Ectodermal cell (in vitro differentiated cells): ENCODE measurements around the gene CNTNAP1.
"Not testable (repeated sequence)": the region's sequence is repeated elsewhere in the genome, so short reads cannot be mapped to it uniquely, and the experiment has no call there.

Experiments used
- H3K27ac ChIP-seq: 2 replicates; pipeline ENCODE4 v1.7.0; 2013; ENCODE audit warnings: mild to moderate bottlenecking, low read depth, low read length; ENCODE audit not compliant: insufficient read depth, poor library complexity, severe bottlenecking
- H3K27me3 ChIP-seq: 2 replicates; pipeline ENCODE4 v1.7.0; 2013; ENCODE audit warnings: mild to moderate bottlenecking, low read length; ENCODE audit not compliant: insufficient read depth, control insufficient read depth, poor library complexity, severe bottlenecking
- H3K36me3 ChIP-seq: one replicate; pipeline ENCODE4 v1.7.0; 2013; ENCODE audit warnings: low read length; ENCODE audit not compliant: control insufficient read depth, insufficient read depth
- H3K4me1 ChIP-seq: one replicate; pipeline ENCODE4 v1.7.0; 2013; ENCODE audit warnings: low read length; ENCODE audit not compliant: control insufficient read depth, insufficient read depth
- H3K4me3 ChIP-seq: 2 replicates; pipeline ENCODE4 v1.7.0; 2013; ENCODE audit warnings: low read depth, low read length, control low read depth; ENCODE audit not compliant: insufficient read depth
- H3K9me3 ChIP-seq: 2 replicates; pipeline ENCODE4 v1.7.0; 2013; ENCODE audit warnings: mild to moderate bottlenecking, low read length, moderate library complexity; ENCODE audit not compliant: control insufficient read depth
- WGBS, 2 experiments: methylation state at CpG; one replicate each; pipeline ENCODE4 v1.1.7; 2013; ENCODE audit warnings: missing lambda C conversion rate in 2 of 2; 5-methylcytosine and 5-hydroxymethylcytosine counted together

The CNTNAP1 gene

GRCh38 chr17:42725143-42725542 is 42.8 kb downstream of the CNTNAP1 start:
- H3K27me3 ChIP-seq: no peaks in the 10 kb centered on the region
- H3K9me3 ChIP-seq: no peaks in the 10 kb centered on the region
- no peak overlapping the region for H3K27ac ChIP-seq
- no peaks in the 10 kb centered on the region for H3K4me1 ChIP-seq
- no peak overlapping the region for H3K4me3 ChIP-seq
- peaks cover 31% of the 10 kb centered on the region for H3K36me3 ChIP-seq
- WGBS, 2 experiments: 94 to 97% methylated on average over 6 of the region's 6 CpGs

GRCh38 chr17:42740699-42741098 is 58.4 kb downstream of the CNTNAP1 start:
- Histone ChIP-seq H3K4me1 (no peaks in the 10 kb centered on the region), H3K27me3 (peaks cover 8% of the 10 kb centered on the region), H3K36me3 (no peaks in the 10 kb centered on the region), H3K27ac (no peak overlapping the region), H3K4me3 (no peak overlapping the region), H3K9me3 (peaks cover 5% of the 10 kb centered on the region)
- WGBS, 2 experiments: 80% methylated on average over 1 of the region's 1 CpG; no CpG with 5 or more reads in 1 of the 2 experiments

GRCh38 chr17:42742916-42743315 is 60.6 kb downstream of the CNTNAP1 start:
- 91 to 96% methylated on average over 11 of the region's 11 CpGs for WGBS, 2 experiments
- H3K4me3 ChIP-seq, H3K4me1 ChIP-seq, H3K27ac ChIP-seq, H3K9me3 ChIP-seq, H3K36me3 ChIP-seq: not testable (repeated sequence)
- H3K27me3 ChIP-seq: peaks cover 18% of the 10 kb centered on the region

GRCh38 chr17:42743595-42744282 is 61.4 kb downstream of the CNTNAP1 start:
- H3K27me3 ChIP-seq: peaks cover 18% of the 10 kb centered on the region
- no peaks in the 10 kb centered on the region for H3K4me1 ChIP-seq
- H3K27ac ChIP-seq: peak overlapping the region; percentile 79
- 70 to 77% methylated on average over 10 of the region's 10 CpGs for WGBS, 2 experiments
- peak overlapping the region; percentile 73 for H3K4me3 ChIP-seq
- H3K36me3 ChIP-seq: no peaks in the 10 kb centered on the region
- peaks cover 5% of the 10 kb centered on the region for H3K9me3 ChIP-seq

- Histone ChIP-seq H3K4me3 (peak overlapping the region; percentile 73), H3K4me1 (no peaks in the 10 kb centered on the region), H3K27ac (peak overlapping the region; percentile 79), H3K9me3 (peaks cover 5% of the 10 kb centered on the region), H3K36me3 (no peaks in the 10 kb centered on the region), H3K27me3 (peaks cover 18% of the 10 kb centered on the region)
- 1 to 3% methylated on average over 32 of the region's 32 CpGs for WGBS, 2 experiments
Measured at GRCh38 chr17:42744283-42744805, 62.0 kb downstream of the CNTNAP1 start.

- peaks cover 5% of the 10 kb centered on the region for H3K9me3 ChIP-seq
- 8 to 9% methylated on average over 50 of the region's 50 CpGs for WGBS, 2 experiments
- peaks cover 2% of the 10 kb centered on the region for H3K4me1 ChIP-seq
- H3K27ac ChIP-seq: peak within 1 kb of the TSS; percentile 79
- H3K4me3 ChIP-seq: peak within 1 kb of the TSS; percentile 73
- peaks cover 18% of the 10 kb centered on the region for H3K27me3 ChIP-seq
- H3K36me3 ChIP-seq: no peaks in the 10 kb centered on the region
Measured at GRCh38 chr17:42744806-42745617, 62.7 kb downstream of the CNTNAP1 start, which contains the start of gene EZH1. EZH1 (minus strand) TSS chr17:42745040; CDS start chr17:42728941, 16,099 bp downstream.

- peaks cover 8% of the 10 kb centered on the region for H3K4me1 ChIP-seq
- H3K36me3 ChIP-seq: no peaks in the 10 kb centered on the region
- peaks cover 18% of the 10 kb centered on the region for H3K27me3 ChIP-seq
- peaks cover 5% of the 10 kb centered on the region for H3K9me3 ChIP-seq
- H3K27ac ChIP-seq: no peak overlapping the region
- WGBS, 2 experiments: 64 to 68% methylated on average over 7 of the region's 7 CpGs
- no peak overlapping the region for H3K4me3 ChIP-seq
Measured at GRCh38 chr17:42748202-42748907, 66.0 kb downstream of the CNTNAP1 start.

- peaks cover 8% of the 10 kb centered on the region for H3K4me1 ChIP-seq
- no peaks in the 10 kb centered on the region for H3K36me3 ChIP-seq
- no peak overlapping the region for H3K27ac ChIP-seq
- 88 to 89% methylated on average over 11 of the region's 11 CpGs for WGBS, 2 experiments
- no peak overlapping the region for H3K4me3 ChIP-seq
- peaks cover 5% of the 10 kb centered on the region for H3K9me3 ChIP-seq
- peaks cover 18% of the 10 kb centered on the region for H3K27me3 ChIP-seq
Measured at GRCh38 chr17:42748908-42749798, 66.8 kb downstream of the CNTNAP1 start.
